Measurements from ENCODE around the gene PLCB1.

Gene PLCB1

DNA sequence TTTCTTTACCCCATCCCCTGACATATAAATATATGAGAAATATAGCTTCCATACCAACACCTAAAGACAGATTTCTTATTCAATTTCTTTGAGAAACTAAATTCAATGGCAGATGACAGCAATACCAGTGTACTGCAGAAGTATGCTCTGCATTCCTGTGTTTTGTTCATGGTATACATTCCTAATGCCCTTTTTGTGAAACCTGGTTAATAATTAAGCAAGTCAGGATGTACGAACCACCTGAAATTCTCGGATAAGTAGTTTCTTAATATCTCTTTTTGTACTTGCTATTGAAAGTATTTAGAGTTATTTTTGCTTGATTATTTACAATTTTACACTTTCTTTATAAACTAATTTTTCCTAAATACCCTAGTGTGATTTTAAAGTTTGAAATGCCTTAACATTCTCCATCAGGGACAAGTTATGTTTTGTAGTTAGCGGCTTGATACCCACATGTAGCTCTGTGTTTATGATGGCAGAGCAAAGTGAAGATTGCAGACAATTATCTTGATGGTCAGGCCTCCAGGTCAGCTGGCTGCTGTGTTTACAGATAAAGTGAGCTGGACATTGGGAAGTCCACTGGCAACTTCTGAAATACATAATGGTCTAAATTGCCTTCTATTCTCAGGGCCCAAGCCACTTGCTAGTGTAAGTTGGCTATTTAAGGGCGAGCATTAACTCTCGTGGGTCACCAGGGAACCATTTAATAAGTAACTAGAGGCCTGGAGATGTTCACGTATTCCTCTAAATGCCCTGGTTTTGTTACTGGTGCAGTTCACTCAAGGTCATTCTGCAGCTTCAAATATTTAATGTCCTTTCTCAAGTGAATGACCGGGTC, 58.2 kb downstream of the PLCB1 start:
- H4K20me1 ChIP-seq (ENCODE audit: insufficient read depth, low read length) = peaks cover 18% of the 10 kb centered on the region; the same call in 1 of the 2 replicates
- no peak for TF ChIP-seq EZH2 (IDR thresholded peaks at IDR 0.05; ENCODE audit: borderline replicate concordance, low read depth, low read length, severe bottlenecking)
- TF ChIP-seq, protein P1, sequence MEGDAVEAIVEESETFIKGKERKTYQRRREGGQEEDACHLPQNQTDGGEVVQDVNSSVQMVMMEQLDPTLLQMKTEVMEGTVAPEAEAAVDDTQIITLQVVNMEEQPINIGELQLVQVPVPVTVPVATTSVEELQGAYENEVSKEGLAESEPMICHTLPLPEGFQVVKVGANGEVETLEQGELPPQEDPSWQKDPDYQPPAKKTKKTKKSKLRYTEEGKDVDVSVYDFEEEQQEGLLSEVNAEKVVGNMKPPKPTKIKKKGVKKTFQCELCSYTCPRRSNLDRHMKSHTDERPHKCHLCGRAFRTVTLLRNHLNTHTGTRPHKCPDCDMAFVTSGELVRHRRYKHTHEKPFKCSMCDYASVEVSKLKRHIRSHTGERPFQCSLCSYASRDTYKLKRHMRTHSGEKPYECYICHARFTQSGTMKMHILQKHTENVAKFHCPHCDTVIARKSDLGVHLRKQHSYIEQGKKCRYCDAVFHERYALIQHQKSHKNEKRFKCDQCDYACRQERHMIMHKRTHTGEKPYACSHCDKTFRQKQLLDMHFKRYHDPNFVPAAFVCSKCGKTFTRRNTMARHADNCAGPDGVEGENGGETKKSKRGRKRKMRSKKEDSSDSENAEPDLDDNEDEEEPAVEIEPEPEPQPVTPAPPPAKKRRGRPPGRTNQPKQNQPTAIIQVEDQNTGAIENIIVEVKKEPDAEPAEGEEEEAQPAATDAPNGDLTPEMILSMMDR (IDR thresholded peaks at IDR 0.05; ENCODE audit: borderline replicate concordance, extremely low read depth, low read length, poor library complexity, severe bottlenecking) = no peak
- no peak for ATAC-seq (ENCODE audit: insufficient read depth, low read depth)

DNA sequence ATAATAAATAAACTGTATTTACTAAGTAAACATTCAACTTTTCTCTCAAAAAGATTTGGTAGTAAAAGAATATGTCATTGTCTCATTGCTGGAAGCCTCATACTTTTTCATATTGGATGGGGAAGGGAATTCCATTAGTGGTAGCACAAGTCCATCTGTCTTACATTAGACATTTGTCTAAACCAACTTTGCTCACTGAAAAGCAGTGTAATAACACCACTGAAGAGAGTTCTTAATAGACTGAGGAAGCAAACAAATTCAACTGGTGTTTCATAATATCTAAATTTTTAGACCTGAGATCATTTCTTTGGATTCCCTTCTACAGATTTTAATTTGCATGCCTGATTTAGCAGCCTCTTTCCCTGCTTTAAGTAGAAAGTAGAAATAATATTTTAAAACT, 62.7 kb downstream of the PLCB1 start:
- H3K4me1 ChIP-seq (ENCODE audit: insufficient read depth, low read length) = no peaks in the 10 kb centered on the region
- H3K4me2 ChIP-seq (ENCODE audit: insufficient read depth, low read length) = no peak overlapping the region
- H3K9ac ChIP-seq (ENCODE audit: low read depth, low read length) = no peak overlapping the region
- no peak overlapping the region for H2AFZ ChIP-seq (ENCODE audit: low read depth, low read length)
- H3K27me3 ChIP-seq (ENCODE audit: insufficient read depth, low read length, poor library complexity) = no peaks in the 10 kb centered on the region
- peaks cover 17% of the 10 kb centered on the region for H3K9me3 ChIP-seq (ENCODE audit: insufficient read depth, low read length, severe bottlenecking)
- ATAC-seq (ENCODE audit: insufficient read depth, low read depth) = no peak
- H3K79me2 ChIP-seq (ENCODE audit: insufficient read depth, low read length) = peaks cover 72% of the 10 kb centered on the region
- no peaks in the 10 kb centered on the region for H4K20me1 ChIP-seq (ENCODE audit: insufficient read depth, low read length)
- H3K27ac ChIP-seq (ENCODE audit: low read length) = no peak overlapping the region
- no peak overlapping the region for H3K4me3 ChIP-seq (ENCODE audit: low read depth in 1 of 2, low read length in 2 of 2)
- no peak for DNase-seq
- peaks cover 11% of the 10 kb centered on the region; the same call in 1 of the 2 replicates for H3K36me3 ChIP-seq (ENCODE audit: insufficient read depth, low read length)
- TF ChIP-seq EZH2 (IDR thresholded peaks at IDR 0.05; ENCODE audit: borderline replicate concordance, low read depth, low read length, severe bottlenecking) = no peak
- TF ChIP-seq, protein P1 (IDR thresholded peaks at IDR 0.05; ENCODE audit: borderline replicate concordance, extremely low read depth, low read length, poor library complexity, severe bottlenecking) = no peak

More for the DNA sequence above, 58.2 kb downstream of the PLCB1 start:
- Histone ChIP-seq H3K36me3 (ENCODE audit: insufficient read depth, low read length) (peaks cover 11% of the 10 kb centered on the region; the same call in 1 of the 2 replicates), H3K27me3 (ENCODE audit: insufficient read depth, low read length, poor library complexity) (no peaks in the 10 kb centered on the region), H3K9me3 (ENCODE audit: insufficient read depth, low read length, severe bottlenecking) (peaks cover 15% of the 10 kb centered on the region), H3K4me3 (ENCODE audit: low read depth in 1 of 2, low read length in 2 of 2) (no peak overlapping the region), H3K9ac (ENCODE audit: low read depth, low read length) (no peak overlapping the region), H3K79me2 (ENCODE audit: insufficient read depth, low read length) (peaks cover 90% of the 10 kb centered on the region), H3K4me2 (ENCODE audit: insufficient read depth, low read length) (no peak overlapping the region), H3K4me1 (ENCODE audit: insufficient read depth, low read length) (no peaks in the 10 kb centered on the region), H3K27ac (ENCODE audit: low read length) (no peak overlapping the region), H2AFZ (ENCODE audit: low read depth, low read length) (no peak overlapping the region)
- DNase-seq = no peak

DNA sequence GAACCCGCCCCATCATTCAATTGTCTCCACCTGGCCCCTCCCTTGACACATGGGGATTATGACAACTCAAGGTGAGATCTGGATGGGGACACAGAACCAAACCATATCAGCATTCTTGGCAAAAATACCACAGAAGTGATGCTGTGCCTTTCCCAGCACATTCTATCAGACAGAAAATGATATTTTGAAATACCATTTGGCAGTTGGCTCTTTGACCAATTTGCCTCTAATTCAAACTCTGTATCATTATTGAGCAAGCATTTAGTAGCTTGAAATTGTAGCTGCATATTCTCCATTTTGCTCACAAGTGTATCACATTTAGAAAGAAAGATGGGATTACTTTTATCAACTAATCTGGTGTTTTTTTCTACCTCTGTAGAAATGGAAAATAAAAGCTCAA, 64.0 kb downstream of the PLCB1 start:
- ATAC-seq (ENCODE audit: insufficient read depth, low read depth) (no peak), DNase-seq (no peak)
- no peak overlapping the region for H2AFZ ChIP-seq (ENCODE audit: low read depth, low read length)
- H4K20me1 ChIP-seq (ENCODE audit: insufficient read depth, low read length) = no peaks in the 10 kb centered on the region
- H3K9ac ChIP-seq (ENCODE audit: low read depth, low read length) = no peak overlapping the region
- H3K27me3 ChIP-seq (ENCODE audit: insufficient read depth, low read length, poor library complexity) = no peaks in the 10 kb centered on the region
- no peak overlapping the region for H3K4me3 ChIP-seq (ENCODE audit: low read depth in 1 of 2, low read length in 2 of 2)
- H3K79me2 ChIP-seq (ENCODE audit: insufficient read depth, low read length) = peaks cover 75% of the 10 kb centered on the region
- H3K4me2 ChIP-seq (ENCODE audit: insufficient read depth, low read length) = no peak overlapping the region
- peaks cover 11% of the 10 kb centered on the region; the same call in 1 of the 2 replicates for H3K36me3 ChIP-seq (ENCODE audit: insufficient read depth, low read length)
- peaks cover 17% of the 10 kb centered on the region for H3K9me3 ChIP-seq (ENCODE audit: insufficient read depth, low read length, severe bottlenecking)
- no peaks in the 10 kb centered on the region for H3K4me1 ChIP-seq (ENCODE audit: insufficient read depth, low read length)
- TF ChIP-seq EZH2 (IDR thresholded peaks at IDR 0.05; ENCODE audit: borderline replicate concordance, low read depth, low read length, severe bottlenecking) = no peak
- TF ChIP-seq, protein P1 (IDR thresholded peaks at IDR 0.05; ENCODE audit: borderline replicate concordance, extremely low read depth, low read length, poor library complexity, severe bottlenecking) = no peak
- H3K27ac ChIP-seq (ENCODE audit: low read length) = no peak overlapping the region
